ENCODE data around the gene MIS12. TPM values are rescaled to one million over a fixed set of nuclear protein-coding genes. Genes with fewer than 3 reads are reported as not detected.

MIS12 gene
- total and polyA plus RNA-seq, 2 of the 8 experiments (the other 6 are each of a cell fraction or from before 2014, with no cell fraction given): 9.5 to 25.6 TPM

GRCh38 chr17:5468075-5468473 is 18.3 kb upstream of the MIS12 start (continued):
- TF ChIP-seq TCF12 (IDR thresholded peaks at IDR 0.05; ENCODE audit: low read depth, low read length): no peak
